ENCODE measurements around the gene OR10H5. TPM values are rescaled to one million over a fixed set of nuclear protein-coding genes. Genes with fewer than 3 reads are reported as not detected.
"Not testable (repeated sequence)": the region's sequence is repeated elsewhere in the genome, so short reads cannot be mapped to it uniquely, and the experiment has no call there.

Gene OR10H5
- total and polyA plus RNA-seq, 4 donors = not detected

DNA sequence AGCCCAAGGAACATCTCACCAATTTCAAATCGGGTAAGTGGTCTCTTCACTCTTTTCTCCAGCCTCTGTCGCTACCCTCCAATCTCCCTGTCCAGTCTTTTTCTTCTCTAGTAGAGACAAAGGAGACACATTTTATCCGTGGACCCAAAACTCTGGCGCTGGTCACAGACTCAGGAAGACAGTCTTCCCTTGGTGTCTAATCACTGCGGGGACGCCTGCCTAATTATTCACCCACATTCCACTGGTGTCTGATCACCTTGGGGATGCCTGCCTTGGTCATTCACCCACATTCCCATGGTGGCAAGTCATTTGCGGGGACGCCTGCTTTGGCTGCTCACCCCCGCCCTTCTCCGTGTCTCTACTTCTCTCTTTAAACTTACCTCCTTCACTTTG is 41.8 kb downstream of the OR10H5 start:
- Histone ChIP-seq H3K27me3 (ENCODE audit: control insufficient read depth in 3 of 3, insufficient read depth in 3 of 3, low read length in 2 of 3) (no peaks in the 10 kb centered on the region), H3K9ac (ENCODE audit: insufficient read depth in 1 of 2, low read length in 2 of 2) (no peak overlapping the region), H3K4me1 (ENCODE audit: control insufficient read depth in 5 of 5, insufficient read depth in 5 of 5, low read length in 5 of 5) (no peaks in the 10 kb centered on the region), H3K4me3 (no peak overlapping the region), H3K27ac (ENCODE audit: low read depth in 1 of 2, low read length in 1 of 2) (no peak overlapping the region), H3K9me3 (ENCODE audit: control insufficient read depth in 4 of 4, insufficient read depth in 3 of 4, low read length in 3 of 4) (no peaks in the 10 kb centered on the region), H3K36me3 (ENCODE audit: control insufficient read depth in 4 of 4, insufficient read depth in 4 of 4, low read length in 4 of 4) (no peaks in the 10 kb centered on the region)
- DNase-seq = no peak
- TF ChIP-seq, protein P1, sequence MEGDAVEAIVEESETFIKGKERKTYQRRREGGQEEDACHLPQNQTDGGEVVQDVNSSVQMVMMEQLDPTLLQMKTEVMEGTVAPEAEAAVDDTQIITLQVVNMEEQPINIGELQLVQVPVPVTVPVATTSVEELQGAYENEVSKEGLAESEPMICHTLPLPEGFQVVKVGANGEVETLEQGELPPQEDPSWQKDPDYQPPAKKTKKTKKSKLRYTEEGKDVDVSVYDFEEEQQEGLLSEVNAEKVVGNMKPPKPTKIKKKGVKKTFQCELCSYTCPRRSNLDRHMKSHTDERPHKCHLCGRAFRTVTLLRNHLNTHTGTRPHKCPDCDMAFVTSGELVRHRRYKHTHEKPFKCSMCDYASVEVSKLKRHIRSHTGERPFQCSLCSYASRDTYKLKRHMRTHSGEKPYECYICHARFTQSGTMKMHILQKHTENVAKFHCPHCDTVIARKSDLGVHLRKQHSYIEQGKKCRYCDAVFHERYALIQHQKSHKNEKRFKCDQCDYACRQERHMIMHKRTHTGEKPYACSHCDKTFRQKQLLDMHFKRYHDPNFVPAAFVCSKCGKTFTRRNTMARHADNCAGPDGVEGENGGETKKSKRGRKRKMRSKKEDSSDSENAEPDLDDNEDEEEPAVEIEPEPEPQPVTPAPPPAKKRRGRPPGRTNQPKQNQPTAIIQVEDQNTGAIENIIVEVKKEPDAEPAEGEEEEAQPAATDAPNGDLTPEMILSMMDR (IDR thresholded peaks at IDR 0.05; ENCODE audit: control extremely low read depth, extremely low read depth) = no peak
- 91 to 95% methylated on average over 10 of the region's 10 CpGs for WGBS, 2 donors
- ATAC-seq (ENCODE audit: insufficient read depth, low FRiP score) = no peak

DNA sequence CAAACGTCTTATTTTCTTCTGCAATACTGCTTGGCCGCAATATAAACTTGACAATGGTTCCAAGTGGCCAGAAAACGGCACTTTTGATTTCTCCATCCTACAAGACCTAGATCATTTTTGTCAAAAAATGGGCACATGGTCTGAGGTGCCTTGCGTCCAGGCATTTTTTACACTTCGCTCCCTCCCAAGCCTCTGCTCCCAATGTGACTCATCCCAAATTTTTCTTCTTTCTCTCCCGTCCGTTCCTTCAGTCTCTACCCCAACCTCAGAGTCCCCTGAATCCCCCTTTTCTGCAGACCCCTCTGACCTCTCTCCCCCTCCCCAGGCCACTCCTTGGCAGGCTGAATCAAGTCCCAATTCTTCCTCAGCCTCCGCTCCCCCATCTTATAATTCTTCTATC is 42.3 kb downstream of the OR10H5 start:
- TF ChIP-seq, protein P1 (IDR thresholded peaks at IDR 0.05; ENCODE audit: control extremely low read depth, extremely low read depth) = no peak
- no peak for DNase-seq
- no peak overlapping the region for H3K27ac ChIP-seq (ENCODE audit: low read depth in 1 of 2, low read length in 1 of 2)
- no peak overlapping the region for H3K4me3 ChIP-seq
- no peaks in the 10 kb centered on the region for H3K9me3 ChIP-seq (ENCODE audit: control insufficient read depth in 4 of 4, insufficient read depth in 3 of 4, low read length in 3 of 4)
- no peaks in the 10 kb centered on the region for H3K27me3 ChIP-seq (ENCODE audit: control insufficient read depth in 3 of 3, insufficient read depth in 3 of 3, low read length in 2 of 3)
- no peaks in the 10 kb centered on the region for H3K36me3 ChIP-seq (ENCODE audit: control insufficient read depth in 4 of 4, insufficient read depth in 4 of 4, low read length in 4 of 4)
- no peak for ATAC-seq (ENCODE audit: insufficient read depth, low FRiP score)
- 87 to 95% methylated on average over 8 of the region's 8 CpGs for WGBS, 2 donors
- no peak overlapping the region for H3K9ac ChIP-seq (ENCODE audit: insufficient read depth in 1 of 2, low read length in 2 of 2)
- peaks cover 0 to 1% (median 0%) of the 10 kb centered on the region in 5 donors for H3K4me1 ChIP-seq (ENCODE audit: control insufficient read depth in 5 of 5, insufficient read depth in 5 of 5, low read length in 5 of 5)

DNA sequence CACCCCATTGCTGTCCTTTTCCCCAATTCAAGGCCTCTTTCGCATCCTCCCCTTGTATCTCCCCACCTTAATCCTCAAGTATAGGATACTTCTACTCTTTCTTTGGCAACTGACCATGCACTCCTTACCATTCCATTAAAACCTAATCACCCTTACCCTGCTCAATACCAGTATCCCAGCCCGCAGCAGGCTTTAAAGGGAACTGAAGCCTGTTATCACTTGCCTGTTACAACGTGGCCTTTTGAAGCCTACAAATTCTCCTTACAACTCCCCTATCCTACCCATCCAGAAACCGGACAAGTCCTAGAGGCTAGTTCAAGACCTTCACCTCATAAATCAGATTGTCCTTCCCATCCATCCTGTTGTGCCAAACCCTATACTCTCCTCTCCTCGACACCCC is 44.2 kb downstream of the OR10H5 start:
- no peak for DNase-seq
- peaks cover 0 to 7% (median 5%) of the 10 kb centered on the region in 5 donors for H3K4me1 ChIP-seq (ENCODE audit: control insufficient read depth in 5 of 5, insufficient read depth in 5 of 5, low read length in 5 of 5)
- H3K27me3 ChIP-seq (ENCODE audit: control insufficient read depth in 3 of 3, insufficient read depth in 3 of 3, low read length in 2 of 3) = no peaks in the 10 kb centered on the region
- H3K4me3 ChIP-seq = no peak overlapping the region
- no peak overlapping the region for H3K27ac ChIP-seq (ENCODE audit: low read depth in 1 of 2, low read length in 1 of 2)
- H3K9me3 ChIP-seq (ENCODE audit: control insufficient read depth in 4 of 4, insufficient read depth in 3 of 4, low read length in 3 of 4) = no peaks in the 10 kb centered on the region
- no peaks in the 10 kb centered on the region for H3K36me3 ChIP-seq (ENCODE audit: control insufficient read depth in 4 of 4, insufficient read depth in 4 of 4, low read length in 4 of 4)
- TF ChIP-seq, protein P1 (IDR thresholded peaks at IDR 0.05; ENCODE audit: control extremely low read depth, extremely low read depth) = no peak
- no peak overlapping the region for H3K9ac ChIP-seq (ENCODE audit: insufficient read depth in 1 of 2, low read length in 2 of 2)
- ATAC-seq (ENCODE audit: insufficient read depth, low FRiP score) = no peak
- 86 to 95% methylated on average over 5 of the region's 5 CpGs for WGBS, 2 donors

DNA sequence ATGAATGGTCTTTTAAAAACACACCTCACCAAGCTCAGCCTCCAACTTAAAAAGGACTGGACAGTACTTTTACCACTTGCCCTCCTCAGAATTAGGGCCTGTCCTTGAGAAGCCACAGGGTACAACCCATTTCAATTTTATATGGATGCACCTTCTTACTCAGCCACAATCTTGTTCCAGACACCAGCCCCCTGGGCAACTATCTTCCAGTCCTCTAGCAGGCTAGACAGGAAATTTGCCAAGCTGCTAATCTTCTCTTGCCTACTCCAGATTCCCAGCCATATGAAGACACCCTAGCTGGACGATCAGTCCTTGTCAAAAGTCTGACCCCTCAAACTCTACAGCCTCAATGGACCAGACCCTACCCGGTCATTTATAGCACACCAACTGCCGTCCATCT is 46.8 kb downstream of the OR10H5 start:
- not testable (repeated sequence) for H3K36me3 ChIP-seq (ENCODE audit: control insufficient read depth in 4 of 4, insufficient read depth in 4 of 4, low read length in 4 of 4); H3K27me3 ChIP-seq (ENCODE audit: control insufficient read depth in 3 of 3, insufficient read depth in 3 of 3, low read length in 2 of 3); H3K9me3 ChIP-seq (ENCODE audit: control insufficient read depth in 4 of 4, insufficient read depth in 3 of 4, low read length in 3 of 4); H3K4me3 ChIP-seq; H3K9ac ChIP-seq (ENCODE audit: insufficient read depth in 1 of 2, low read length in 2 of 2); H3K27ac ChIP-seq (ENCODE audit: low read depth in 1 of 2, low read length in 1 of 2); DNase-seq; ATAC-seq (ENCODE audit: insufficient read depth, low FRiP score)
- WGBS, 2 donors = 96 to 97% methylated on average over 3 of the region's 3 CpGs
- H3K4me1 ChIP-seq (ENCODE audit: control insufficient read depth in 5 of 5, insufficient read depth in 5 of 5, low read length in 5 of 5) = peaks cover 0 to 14% (median 5%) of the 10 kb centered on the region in 5 donors

DNA sequence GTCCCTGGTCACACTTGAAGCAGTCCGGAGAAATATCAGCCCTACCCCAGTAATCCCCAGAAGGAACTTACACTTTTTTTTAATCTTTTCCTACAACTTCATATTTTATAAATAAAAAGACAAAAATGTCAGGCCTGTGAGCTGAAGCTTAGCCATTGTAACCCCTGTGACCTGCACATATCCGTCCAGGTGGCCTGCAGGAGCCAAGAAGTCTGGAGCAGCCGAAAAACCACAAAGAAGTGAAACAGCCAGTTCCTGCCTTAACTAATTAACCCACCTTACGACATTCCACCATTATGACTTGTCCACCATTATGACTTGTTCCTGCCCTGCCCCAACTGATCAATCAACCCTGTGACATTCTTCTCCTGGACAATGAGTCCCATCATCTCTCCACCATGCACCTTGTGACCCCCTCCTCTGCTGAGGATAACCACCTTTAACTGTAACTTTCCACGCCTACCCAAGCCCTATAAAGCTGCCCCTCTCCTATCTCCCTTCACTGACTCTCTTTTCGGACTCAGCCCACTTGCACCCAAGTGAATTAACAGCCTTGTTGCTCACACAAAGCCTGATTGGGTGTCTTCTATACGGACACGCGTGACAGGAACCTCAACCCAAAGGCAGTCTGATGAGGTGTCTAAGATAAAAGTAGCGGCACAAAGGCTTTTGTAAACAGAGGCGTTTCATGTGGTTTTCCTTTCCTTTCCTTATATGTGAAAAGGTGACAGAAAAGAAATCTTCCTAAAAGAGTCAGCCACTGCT is 48.3 kb downstream of the OR10H5 start:
- not testable (repeated sequence) for H3K36me3 ChIP-seq (ENCODE audit: control insufficient read depth in 4 of 4, insufficient read depth in 4 of 4, low read length in 4 of 4); H3K4me3 ChIP-seq; H3K9me3 ChIP-seq (ENCODE audit: control insufficient read depth in 4 of 4, insufficient read depth in 3 of 4, low read length in 3 of 4); ATAC-seq (ENCODE audit: insufficient read depth, low FRiP score); H3K27me3 ChIP-seq (ENCODE audit: control insufficient read depth in 3 of 3, insufficient read depth in 3 of 3, low read length in 2 of 3)
- 23 to 31% methylated on average over 11 of the region's 11 CpGs for WGBS, 2 donors
- peaks cover 0 to 14% (median 5%) of the 10 kb centered on the region in 5 donors for H3K4me1 ChIP-seq (ENCODE audit: control insufficient read depth in 5 of 5, insufficient read depth in 5 of 5, low read length in 5 of 5)
- DNase-seq = peak in 1 of 3 donors; percentile 63
- peak overlapping the region; percentile 92 to 97 for H3K9ac ChIP-seq (ENCODE audit: insufficient read depth in 1 of 2, low read length in 2 of 2)
- peak overlapping the region in 1 of 2 donors; percentile 99 for H3K27ac ChIP-seq (ENCODE audit: low read depth in 1 of 2, low read length in 1 of 2)
